SK-N-MC (cell line): ENCODE results near the gene DPYSL5.

Source experiments
- DNase-seq: peaks from one replicate; pipeline ENCODE4 v3.0.0-alpha.2; 2011; ENCODE audit warnings: low read depth, low spot score
- H3K27ac ChIP-seq: fragments of 200-600 bp; sonication (generic); 2 replicates; pipeline ENCODE4 v1.5.1; 2016; ENCODE audit warnings: mixed run types
- H3K36me3 ChIP-seq: fragments of 200-600 bp; sonication (generic); 2 replicates; pipeline ENCODE4 v1.6.1; 2017; ENCODE audit warnings: antibody characterized with exemption, low read length, mixed read lengths; ENCODE audit not compliant: insufficient read depth
- H3K4me3 ChIP-seq: fragments of 200-600 bp; sonication (generic); 2 replicates; pipeline ENCODE4 v1.5.1; 2016
- H3K9ac ChIP-seq: fragments of 200-600 bp; sonication (generic); 2 replicates; pipeline ENCODE4 v1.8.0; 2017; ENCODE audit warnings: mixed run types, mixed read lengths; ENCODE audit not compliant: insufficient read length
- H3K9me3 ChIP-seq: fragments of 200-600 bp; sonication (generic); 2 replicates; pipeline ENCODE4 v1.6.1; 2017; ENCODE audit warnings: low read depth, mild to moderate bottlenecking, antibody characterized with exemption, low read length, moderate library complexity, mixed read lengths
- EZH2 ChIP-seq: fragments of 200-600 bp; sonication (generic); IDR thresholded peaks from one replicate; pipeline ENCODE4 v1.6.1; 2017; ENCODE audit warnings: antibody characterized with exemption
- FOXP2 ChIP-seq: optimal IDR thresholded peaks from 2 replicates; pipeline ENCODE3; 2011; ENCODE audit warnings: mild to moderate bottlenecking, moderate library complexity; ENCODE audit not compliant: insufficient read depth; ENCODE audit errors: extremely low read length, control extremely low read depth
- POLR2AphosphoS5 ChIP-seq: IDR thresholded peaks from 2 replicates; pipeline ENCODE4 v1.6.1; 2012; ENCODE audit warnings: mild to moderate bottlenecking, low read depth, low read length, borderline replicate concordance

The DPYSL5 gene

GRCh38 chr2:26886736-26887135 lies 38.8 kb downstream of the DPYSL5 start:
- DNase-seq, result no peak
- no peak overlapping the region for H3K27ac ChIP-seq
- no peak overlapping the region for H3K4me3 ChIP-seq
- H3K9ac ChIP-seq, result no peak overlapping the region
- H3K36me3 ChIP-seq, result no peaks in the 10 kb centered on the region; the same call in 1 of the 2 replicates
- TF ChIP-seq POLR2AphosphoS5 (no peak), FOXP2 (no peak), EZH2 (no peak)
- no peaks in the 10 kb centered on the region for H3K9me3 ChIP-seq

DNA sequence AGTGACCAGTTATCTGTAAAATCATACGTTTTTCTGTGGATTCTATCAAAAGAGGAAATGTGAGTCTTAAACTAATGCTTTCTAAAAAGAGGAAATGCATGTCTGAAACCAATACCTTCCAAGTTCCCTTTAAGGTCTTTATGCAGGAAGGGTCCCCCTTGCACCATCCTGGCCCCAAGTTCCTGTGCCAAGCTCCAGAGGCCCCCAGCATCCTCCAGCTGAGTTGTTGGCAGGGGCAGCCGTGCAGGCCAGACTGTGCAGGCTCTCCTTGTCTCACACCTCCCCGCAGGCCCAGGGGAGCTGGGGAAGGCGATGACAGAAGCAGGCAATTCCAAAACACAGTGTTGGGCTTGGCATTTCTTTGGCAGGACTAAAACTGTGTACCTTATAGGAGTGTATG lies 39.2 kb downstream of the DPYSL5 start:
- H3K27ac ChIP-seq, result no peak overlapping the region
- DNase-seq, result no peak
- H3K9ac ChIP-seq, result no peak overlapping the region
- H3K4me3 ChIP-seq, result no peak overlapping the region
- no peaks in the 10 kb centered on the region; the same call in 1 of the 2 replicates for H3K36me3 ChIP-seq
- no peaks in the 10 kb centered on the region for H3K9me3 ChIP-seq
- TF ChIP-seq POLR2AphosphoS5 (no peak), FOXP2 (no peak), EZH2 (no peak)

DNA sequence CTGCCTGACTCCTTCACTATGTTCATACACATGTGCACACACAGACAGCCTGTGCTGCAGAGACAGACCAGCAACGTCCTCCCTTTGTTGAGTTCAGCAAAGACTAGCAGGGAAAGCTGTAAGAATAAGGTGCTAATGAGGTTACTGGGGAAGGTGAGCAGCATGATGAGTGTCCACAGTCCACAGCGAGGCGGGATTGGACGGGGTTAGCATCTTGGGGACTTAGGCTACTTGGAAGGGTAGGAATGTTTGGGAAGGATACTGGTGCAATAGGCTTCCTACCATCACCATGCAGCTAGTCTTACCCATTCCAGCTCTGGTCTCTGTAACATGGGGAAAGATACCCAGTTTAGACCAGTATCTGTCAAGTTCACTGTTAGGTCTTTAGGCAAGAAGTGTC lies 41.9 kb downstream of the DPYSL5 start:
- Histone ChIP-seq H3K9ac (no peak overlapping the region), H3K36me3 (no peaks in the 10 kb centered on the region; the same call in 1 of the 2 replicates), H3K4me3 (no peak overlapping the region), H3K9me3 (no peaks in the 10 kb centered on the region), H3K27ac (no peak overlapping the region)
- TF ChIP-seq FOXP2 (no peak), EZH2 (no peak), POLR2AphosphoS5 (no peak)
- DNase-seq, result no peak

GRCh38 chr2:26890341-26891000 lies 42.5 kb downstream of the DPYSL5 start:
- TF ChIP-seq POLR2AphosphoS5 (no peak), EZH2 (no peak), FOXP2 (no peak)
- H3K4me3 ChIP-seq, result no peak overlapping the region

DNA sequence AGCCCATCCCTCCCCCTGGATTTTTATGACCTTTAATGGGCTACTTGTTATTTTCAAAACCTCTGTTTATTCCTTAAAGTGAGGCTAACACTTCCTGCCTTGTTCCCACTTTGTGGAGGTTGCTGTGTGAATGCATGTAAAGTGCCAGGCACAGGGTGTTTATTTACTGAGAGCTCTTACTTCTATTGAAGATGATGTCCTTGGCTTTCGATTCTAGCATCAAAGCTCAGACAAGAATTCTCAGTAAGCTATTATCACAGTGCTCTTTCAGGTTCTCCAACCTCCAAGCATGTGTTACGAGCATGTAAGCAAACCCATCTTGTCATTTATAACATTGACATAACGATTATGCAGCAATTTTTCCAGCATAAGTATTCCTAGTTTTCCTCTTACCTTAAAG lies 44.2 kb downstream of the DPYSL5 start:
- H3K4me3 ChIP-seq, result no peak overlapping the region
- TF ChIP-seq FOXP2, result no peak
- no peak for TF ChIP-seq POLR2AphosphoS5
- no peak for TF ChIP-seq EZH2
- H3K36me3 ChIP-seq, result no peaks in the 10 kb centered on the region; the same call in 1 of the 2 replicates
- H3K27ac ChIP-seq, result no peak overlapping the region
- DNase-seq, result no peak
- H3K9me3 ChIP-seq, result no peaks in the 10 kb centered on the region
- H3K9ac ChIP-seq, result no peak overlapping the region

More at GRCh38 chr2:26890341-26891000, 42.5 kb downstream of the DPYSL5 start:
- DNase-seq, result no peak
- H3K27ac ChIP-seq, result no peak overlapping the region
- no peaks in the 10 kb centered on the region; the same call in 1 of the 2 replicates for H3K36me3 ChIP-seq
- H3K9me3 ChIP-seq, result no peaks in the 10 kb centered on the region
- no peak overlapping the region for H3K9ac ChIP-seq

DNA sequence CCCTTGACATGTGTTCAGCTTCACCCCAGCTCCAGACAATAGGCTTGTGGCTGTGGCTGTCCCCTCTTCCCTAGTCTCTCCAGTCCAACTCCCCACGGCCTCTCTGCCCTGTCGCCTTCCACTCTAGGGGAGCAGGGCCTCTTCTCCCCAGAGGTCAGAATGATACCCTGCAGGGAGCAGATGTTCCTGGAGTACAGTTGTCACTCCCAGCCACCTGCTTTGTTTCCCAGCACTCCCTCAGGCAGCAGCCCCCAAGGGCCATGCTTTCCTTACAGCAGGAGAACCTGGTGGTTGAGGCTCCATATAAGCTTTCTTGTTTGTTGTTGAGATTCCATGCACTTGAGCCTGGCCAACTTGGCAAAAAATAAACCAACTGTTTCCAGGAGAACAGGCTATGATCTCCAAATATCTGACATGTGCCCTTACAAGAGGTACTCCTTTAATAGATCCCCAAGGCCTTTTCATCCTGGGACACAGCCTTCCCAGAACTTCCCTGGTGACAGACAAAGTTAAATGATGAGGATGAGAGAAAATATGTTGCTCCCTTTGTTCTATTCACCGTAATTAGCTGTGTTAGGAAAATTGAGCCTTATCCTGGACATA lies 45.1 kb downstream of the DPYSL5 start:
- no peak overlapping the region for H3K4me3 ChIP-seq
- DNase-seq, result no peak
- no peak overlapping the region for H3K9ac ChIP-seq
- peaks cover 2% of the 10 kb centered on the region; the same call in 1 of the 2 replicates for H3K36me3 ChIP-seq
- no peak overlapping the region for H3K27ac ChIP-seq
- no peak for TF ChIP-seq FOXP2
- TF ChIP-seq EZH2, result no peak
- no peak for TF ChIP-seq POLR2AphosphoS5
- H3K9me3 ChIP-seq, result no peaks in the 10 kb centered on the region

DNA sequence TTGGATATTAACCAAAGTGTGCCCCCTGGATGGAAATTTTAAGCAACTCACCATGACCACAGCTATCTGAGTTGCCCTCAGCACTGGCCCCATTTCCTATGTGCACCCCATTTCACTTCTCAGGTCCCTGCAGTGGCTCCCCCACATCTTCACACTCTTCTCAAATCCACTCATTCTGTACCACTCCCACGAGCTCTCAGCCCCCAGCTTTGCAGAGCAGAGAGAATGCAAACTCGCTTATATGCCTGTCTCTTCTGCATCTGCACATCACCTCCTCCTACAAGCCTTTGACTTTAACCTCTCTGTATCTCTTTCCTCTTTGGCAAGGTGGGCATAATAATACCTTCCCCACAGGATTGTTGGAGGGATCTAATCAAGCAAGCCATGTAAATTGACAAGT lies 46.2 kb downstream of the DPYSL5 start:
- peaks cover 13% of the 10 kb centered on the region; the same call in 1 of the 2 replicates for H3K36me3 ChIP-seq
- no peaks in the 10 kb centered on the region for H3K9me3 ChIP-seq
- H3K4me3 ChIP-seq, result no peak overlapping the region
- DNase-seq, result no peak
- H3K9ac ChIP-seq, result no peak overlapping the region
- H3K27ac ChIP-seq, result no peak overlapping the region
- TF ChIP-seq EZH2 (no peak), POLR2AphosphoS5 (no peak), FOXP2 (no peak)

DNA sequence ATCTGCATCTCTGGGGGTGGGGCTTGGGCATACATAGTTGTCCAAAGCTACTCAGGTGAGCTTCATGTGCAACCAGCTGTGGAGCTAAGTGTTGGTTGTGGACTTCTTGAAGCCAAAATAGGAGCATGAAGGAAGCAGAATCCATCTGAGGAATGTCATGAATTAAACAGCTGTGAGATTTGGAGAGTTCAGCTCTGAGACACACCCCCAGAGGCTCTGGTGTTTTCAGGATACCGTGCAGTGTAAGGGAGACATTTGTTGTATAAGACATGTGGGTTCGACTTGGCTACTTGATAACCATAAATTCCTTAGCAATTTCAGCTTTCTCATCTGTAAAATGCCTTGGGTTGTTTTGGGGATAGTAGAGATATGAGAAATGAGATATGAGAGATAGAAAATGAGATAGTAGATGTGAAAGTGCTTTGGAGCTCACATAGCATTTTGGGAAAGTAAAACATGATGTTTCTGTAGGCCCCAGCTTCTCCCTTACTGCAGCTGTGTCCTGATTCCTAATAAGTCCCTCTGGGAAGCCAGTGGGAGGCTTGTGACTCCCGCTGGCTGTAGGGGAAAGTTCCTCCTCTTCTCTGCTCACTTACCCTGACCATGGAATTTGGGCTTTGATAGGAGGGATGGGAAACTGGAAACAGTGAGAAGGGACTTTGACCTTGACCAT lies 50.0 kb downstream of the DPYSL5 start:
- Histone ChIP-seq H3K9ac (no peak overlapping the region), H3K36me3 (peaks cover 48% of the 10 kb centered on the region), H3K4me3 (no peak overlapping the region), H3K27ac (no peak overlapping the region), H3K9me3 (no peaks in the 10 kb centered on the region)
- TF ChIP-seq FOXP2 (no peak), EZH2 (no peak), POLR2AphosphoS5 (no peak)
- no peak for DNase-seq
